ENCODE data around the gene RAD18. TPM values are rescaled to one million over a fixed set of nuclear protein-coding genes. Genes with fewer than 3 reads are reported as not detected.

Gene RAD18
- polyA plus RNA-seq, 3 donors = 1.9 to 6.9 (median 5.1) TPM

DNA sequence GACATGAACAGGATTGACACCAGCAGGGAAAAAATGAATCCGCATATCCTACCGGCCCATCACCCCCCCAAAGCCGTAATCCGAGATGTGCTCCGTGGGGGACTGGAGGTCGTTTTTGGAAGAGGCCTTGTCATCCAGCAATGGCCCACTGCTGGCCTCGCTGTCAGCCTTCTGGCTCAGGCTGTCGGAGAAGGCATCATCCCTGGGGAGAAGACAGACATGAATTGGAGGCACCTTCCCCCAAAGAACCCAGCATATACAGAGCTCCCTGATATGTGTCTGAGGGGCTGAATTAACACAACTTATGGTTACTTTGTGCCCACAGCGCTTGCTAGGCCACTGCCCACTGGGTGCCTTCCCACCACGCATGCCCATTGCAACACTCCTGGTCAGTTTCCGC lies 29.6 kb upstream of the RAD18 start:
- TF ChIP-seq, protein P1, sequence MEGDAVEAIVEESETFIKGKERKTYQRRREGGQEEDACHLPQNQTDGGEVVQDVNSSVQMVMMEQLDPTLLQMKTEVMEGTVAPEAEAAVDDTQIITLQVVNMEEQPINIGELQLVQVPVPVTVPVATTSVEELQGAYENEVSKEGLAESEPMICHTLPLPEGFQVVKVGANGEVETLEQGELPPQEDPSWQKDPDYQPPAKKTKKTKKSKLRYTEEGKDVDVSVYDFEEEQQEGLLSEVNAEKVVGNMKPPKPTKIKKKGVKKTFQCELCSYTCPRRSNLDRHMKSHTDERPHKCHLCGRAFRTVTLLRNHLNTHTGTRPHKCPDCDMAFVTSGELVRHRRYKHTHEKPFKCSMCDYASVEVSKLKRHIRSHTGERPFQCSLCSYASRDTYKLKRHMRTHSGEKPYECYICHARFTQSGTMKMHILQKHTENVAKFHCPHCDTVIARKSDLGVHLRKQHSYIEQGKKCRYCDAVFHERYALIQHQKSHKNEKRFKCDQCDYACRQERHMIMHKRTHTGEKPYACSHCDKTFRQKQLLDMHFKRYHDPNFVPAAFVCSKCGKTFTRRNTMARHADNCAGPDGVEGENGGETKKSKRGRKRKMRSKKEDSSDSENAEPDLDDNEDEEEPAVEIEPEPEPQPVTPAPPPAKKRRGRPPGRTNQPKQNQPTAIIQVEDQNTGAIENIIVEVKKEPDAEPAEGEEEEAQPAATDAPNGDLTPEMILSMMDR (IDR thresholded peaks at IDR 0.05) = no peak
- H3K4me1 ChIP-seq (ENCODE audit: control insufficient read depth in 1 of 2, insufficient read depth in 2 of 2, low read length in 2 of 2) = peaks cover 0 to under 1% of the 10 kb centered on the region in 2 donors
- H3K36me3 ChIP-seq (replicated peaks in 1 of 2; ENCODE audit: control insufficient read depth in 1 of 2, insufficient read depth in 2 of 2, low read length in 2 of 2) = no peaks in the 10 kb centered on the region
- no peak overlapping the region for H2AFZ ChIP-seq (ENCODE audit: insufficient read depth, low read depth, low read length, poor library complexity, severe bottlenecking)
- DNase-seq = no peak
- Mint-ChIP-seq H3K4me1 (peaks cover under 1% of the 10 kb centered on the region), H3K9me3 (peaks cover 0 to 2% (median 0%) of the 10 kb centered on the region in 7 donors), H3K27ac (no peak overlapping the region), H3K27me3 (ENCODE audit: low read depth in 3 of 3) (peaks cover 1 to 2% (median 2%) of the 10 kb centered on the region in 3 donors), H3K36me3 (no peaks in the 10 kb centered on the region), H3K4me3 (no peak overlapping the region)
- intact Hi-C loops (cut with micrococcal nuclease) = no loop called here
- H3K27ac ChIP-seq (ENCODE audit: low read depth in 1 of 2, low read length in 2 of 2) = no peak overlapping the region
- no peaks in the 10 kb centered on the region for H3K79me2 ChIP-seq (ENCODE audit: insufficient read depth, low read length)
- WGBS (ENCODE audit: insufficient coverage) = 100% methylated on average over 2 of the region's 11 CpGs
- H4K20me1 ChIP-seq (ENCODE audit: insufficient read depth, low read length) = no peaks in the 10 kb centered on the region
- H3K9me3 ChIP-seq (replicated peaks in 1 of 2; ENCODE audit: control insufficient read depth in 1 of 2, insufficient read depth in 1 of 2, low read length in 2 of 2) = no peaks in the 10 kb centered on the region
- H3K9ac ChIP-seq (ENCODE audit: insufficient read depth, low read length, poor library complexity, severe bottlenecking) = no peak overlapping the region
- H3K4me3 ChIP-seq (replicated peaks in 1 of 3; ENCODE audit: low read depth in 2 of 3, low read length in 3 of 3) = no peak overlapping the region
- H3K27me3 ChIP-seq (ENCODE audit: control insufficient read depth in 2 of 2, insufficient read depth in 2 of 2, low read length in 2 of 2) = no peaks in the 10 kb centered on the region
- no peak overlapping the region for H3K4me2 ChIP-seq (replicated peaks; ENCODE audit: extremely low read depth, low read length, poor library complexity, severe bottlenecking)

DNA sequence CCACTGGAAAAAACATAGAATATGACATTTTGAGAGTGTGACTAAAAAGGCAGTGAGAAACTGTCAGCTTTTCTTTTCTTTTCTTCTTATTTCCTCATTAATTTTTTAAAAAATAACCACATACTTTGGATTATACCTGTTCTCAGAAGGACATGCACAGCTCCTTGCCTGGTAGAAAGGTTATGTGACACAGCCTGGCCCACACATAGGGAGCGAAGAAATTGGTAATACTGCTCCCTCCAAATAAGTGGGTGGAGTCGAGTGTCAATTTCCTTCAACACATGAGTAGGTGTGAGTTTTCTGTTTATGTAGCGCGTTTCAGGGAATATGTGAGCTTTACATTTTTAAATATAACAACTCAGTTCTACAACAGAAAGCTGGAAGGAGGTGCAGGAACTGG lies 28.9 kb upstream of the RAD18 start:
- Histone ChIP-seq H3K4me1 (ENCODE audit: control insufficient read depth in 1 of 2, insufficient read depth in 2 of 2, low read length in 2 of 2) (peaks cover 5 to 6% of the 10 kb centered on the region in 2 donors), H3K27ac (ENCODE audit: low read depth in 1 of 2, low read length in 2 of 2) (no peak overlapping the region), H4K20me1 (ENCODE audit: insufficient read depth, low read length) (no peaks in the 10 kb centered on the region), H2AFZ (ENCODE audit: insufficient read depth, low read depth, low read length, poor library complexity, severe bottlenecking) (no peak overlapping the region), H3K4me2 (replicated peaks; ENCODE audit: extremely low read depth, low read length, poor library complexity, severe bottlenecking) (no peak overlapping the region), H3K79me2 (ENCODE audit: insufficient read depth, low read length) (no peaks in the 10 kb centered on the region), H3K4me3 (replicated peaks in 1 of 3; ENCODE audit: low read depth in 2 of 3, low read length in 3 of 3) (no peak overlapping the region), H3K27me3 (ENCODE audit: control insufficient read depth in 2 of 2, insufficient read depth in 2 of 2, low read length in 2 of 2) (no peaks in the 10 kb centered on the region), H3K9me3 (replicated peaks in 1 of 2; ENCODE audit: control insufficient read depth in 1 of 2, insufficient read depth in 1 of 2, low read length in 2 of 2) (no peaks in the 10 kb centered on the region), H3K9ac (ENCODE audit: insufficient read depth, low read length, poor library complexity, severe bottlenecking) (no peak overlapping the region), H3K36me3 (replicated peaks in 1 of 2; ENCODE audit: control insufficient read depth in 1 of 2, insufficient read depth in 2 of 2, low read length in 2 of 2) (no peaks in the 10 kb centered on the region)
- no peak overlapping the region for H3K4me3 Mint-ChIP-seq
- no CpG with 5 or more reads among the region's 4 CpGs for WGBS (ENCODE audit: insufficient coverage)
- peaks cover 5% of the 10 kb centered on the region for H3K4me1 Mint-ChIP-seq
- intact Hi-C loops (cut with micrococcal nuclease) = no loop called here
- peaks cover 0 to 2% (median 0%) of the 10 kb centered on the region in 7 donors for H3K9me3 Mint-ChIP-seq
- no peak overlapping the region for H3K27ac Mint-ChIP-seq
- no peak for DNase-seq
- TF ChIP-seq, protein P1 (IDR thresholded peaks at IDR 0.05) = no peak
- peaks cover 0 to 3% (median 2%) of the 10 kb centered on the region in 3 donors for H3K27me3 Mint-ChIP-seq (ENCODE audit: low read depth in 3 of 3)
- H3K36me3 Mint-ChIP-seq = no peaks in the 10 kb centered on the region

Measured in CD14-positive monocyte (primary cell).